Aorta (tissue), 5 donors: ENCODE results near the gene IL36G. TPM values are rescaled to one million over a fixed set of nuclear protein-coding genes. Genes with fewer than 3 reads are reported as not detected.

Source experiments
- ATAC-seq: fragments of 200-7000 bp; cut with Tn5 transposase; one replicate; pipeline ENCODE4 v1.9.1; 2022; ENCODE audit warnings: moderate library complexity; ENCODE audit not compliant: low FRiP score
- DNase-seq, 2 donors: peaks; one replicate each; pipeline ENCODE4 v3.0.0-alpha.2; 2020
- H3K27ac ChIP-seq, 2 donors: one replicate each; pipeline ENCODE4 v1.5.1; 2013; ENCODE audit warnings: low read length in 2 of 2, mild to moderate bottlenecking in 2 of 2, moderate library complexity in 2 of 2, control low read depth in 1 of 2, inconsistent platforms in 1 of 2, low read depth in 1 of 2
- H3K27me3 ChIP-seq, 2 donors: one replicate each; pipeline ENCODE4 v1.6.1; 2013; ENCODE audit warnings: control low read depth in 1 of 2, low read length in 1 of 2, mild to moderate bottlenecking in 1 of 2, moderate library complexity in 1 of 2; ENCODE audit not compliant: insufficient read depth in 2 of 2, control insufficient read depth in 1 of 2
- H3K36me3 ChIP-seq, 2 donors: one replicate each; pipeline ENCODE4 v1.6.1; 2013; ENCODE audit warnings: control low read depth in 1 of 2, low read length in 1 of 2, mild to moderate bottlenecking in 1 of 2; ENCODE audit not compliant: insufficient read depth in 2 of 2, control insufficient read depth in 1 of 2
- H3K4me1 ChIP-seq, 2 donors: one replicate each; pipeline ENCODE4 v1.6.1; 2013; ENCODE audit warnings: low read length in 2 of 2, control low read depth in 1 of 2, mild to moderate bottlenecking in 1 of 2, moderate library complexity in 1 of 2; ENCODE audit not compliant: insufficient read depth in 2 of 2, control insufficient read depth in 1 of 2
- H3K4me3 ChIP-seq, 2 donors: one replicate each; pipeline ENCODE4 v1.5.1; 2013; ENCODE audit warnings: low read length in 2 of 2, control low read depth in 1 of 2, mild to moderate bottlenecking in 1 of 2
- H3K9me3 ChIP-seq: one replicate; pipeline ENCODE4 v1.6.1; 2013; ENCODE audit warnings: mild to moderate bottlenecking, low read length; ENCODE audit not compliant: control insufficient read depth
- WGBS, 2 donors: extraction: QIAGEN DNeasy Blood & Tissue Kit; methylation state at CpG; one replicate each; pipeline ENCODE4 v1.1.7; 2013; 5-methylcytosine and 5-hydroxymethylcytosine counted together
- intact Hi-C, 2 donors: fragments of 100-400 bp; cut with DNase I; formaldehyde crosslinking; loops; one replicate each; pipeline versions ENCODE4 v1.14.2 to v1.15.0; 2022
- polyA plus RNA-seq, 2 donors: library from polyadenylated mRNA; stranded (reverse); fragments of 200-250 nt; gene quantifications; one replicate each; pipeline ENCODE4 v1.2.3, GENCODE V29; 2013
- total RNA-seq, 2 donors: library from RNA; stranded (reverse); fragmentation: NEBNext Ultra II Directional; extraction: Animal tissue kit (Norgen Biotek cat#: 25700); gene quantifications; one replicate each; pipeline ENCODE4 v1.2.1, GENCODE V29; 2021
- donor health status: healthy with polysubstance abuse.
- donor health status: Bipolar disorder and iron deficiency.
- donor health status: DM: no; HTN: no; CAD: no.
- donor health status: DM: no; HTN: no; CAD: no.
- donor health status: DM: yes; HTN: yes; CAD: no.

The IL36G gene
- total and polyA plus RNA-seq, 4 donors = not detected

DNA sequence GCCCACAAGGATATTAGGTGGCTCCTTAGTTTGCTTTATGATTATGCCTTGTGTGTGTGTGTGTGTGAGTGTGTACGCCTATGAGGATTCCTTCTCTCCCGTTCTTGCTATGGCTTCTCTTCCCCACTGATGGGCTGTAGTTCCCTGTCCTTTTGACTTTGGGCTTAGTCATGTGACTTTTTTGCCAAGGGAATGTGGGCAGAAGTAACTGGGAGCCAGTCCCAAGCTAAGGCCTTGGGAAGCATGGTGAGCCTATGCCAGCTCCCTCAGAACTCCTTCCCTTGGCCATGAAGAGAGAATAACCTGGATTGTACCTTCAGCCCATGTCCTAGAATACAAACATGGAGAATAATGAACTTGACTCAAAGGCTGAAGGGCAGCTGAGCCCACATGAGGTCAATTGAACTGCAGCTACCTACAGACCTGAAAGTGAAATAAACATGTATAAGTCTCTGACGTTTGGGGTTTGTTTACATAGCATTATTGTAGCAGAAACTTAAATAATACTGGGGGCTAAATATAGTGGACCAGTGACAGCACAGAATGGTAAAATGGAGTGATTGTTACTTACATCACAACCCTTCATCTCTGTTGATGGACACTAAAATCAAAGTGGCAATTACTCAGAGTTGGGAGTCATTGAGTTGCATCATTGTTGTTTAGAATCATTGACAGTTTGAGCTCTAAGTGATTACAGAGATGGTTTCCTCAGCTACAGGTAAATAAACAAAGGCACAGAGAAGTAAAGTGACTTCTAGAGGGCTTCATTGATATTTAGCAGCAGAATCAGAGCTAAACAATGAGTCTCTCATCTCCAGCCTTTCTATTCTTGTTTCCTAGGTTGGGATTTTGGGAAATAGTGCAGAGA lies 15.3 kb upstream of the IL36G start:
- ATAC-seq = no peak
- H3K4me1 ChIP-seq = no peaks in the 10 kb centered on the region
- H3K4me3 ChIP-seq = no peak overlapping the region
- intact Hi-C loops = no loop called here
- WGBS, 2 donors = 63 to 64% methylated on average over 3 of the region's 3 CpGs
- no peaks in the 10 kb centered on the region for H3K9me3 ChIP-seq
- no peak overlapping the region for H3K27ac ChIP-seq
- H3K36me3 ChIP-seq = no peaks in the 10 kb centered on the region
- DNase-seq = no peak
- no peaks in the 10 kb centered on the region for H3K27me3 ChIP-seq

DNA sequence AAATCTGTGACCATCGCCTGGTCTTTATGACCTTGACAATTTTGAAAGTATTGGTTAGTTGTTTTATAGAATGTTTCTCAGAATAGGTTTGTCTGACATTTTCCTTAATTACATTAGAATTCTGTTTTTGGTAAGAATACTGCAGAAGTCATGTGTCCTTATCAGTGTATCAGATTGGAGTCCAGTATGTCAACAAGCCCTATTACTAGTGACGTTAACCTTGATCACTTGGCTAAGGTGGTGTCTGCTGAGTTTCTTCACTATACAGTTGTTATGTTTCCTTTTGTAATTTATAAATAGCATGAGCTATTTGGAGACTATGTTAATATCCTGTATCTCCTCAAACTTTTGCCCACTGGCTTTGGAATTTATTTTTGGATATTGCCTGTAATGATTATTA lies 10.8 kb upstream of the IL36G start:
- H3K27ac ChIP-seq = no peak overlapping the region
- intact Hi-C loops = no loop called here
- H3K36me3 ChIP-seq = no peaks in the 10 kb centered on the region
- DNase-seq (no peak), ATAC-seq (no peak)
- peaks cover 3% of the 10 kb centered on the region for H3K9me3 ChIP-seq
- H3K27me3 ChIP-seq = peaks cover 0 to 3% of the 10 kb centered on the region in 2 donors
- H3K4me1 ChIP-seq = no peaks in the 10 kb centered on the region
- H3K4me3 ChIP-seq = no peak overlapping the region
- 55 to 66% methylated on average over 2 of the region's 2 CpGs for WGBS, 2 donors

DNA sequence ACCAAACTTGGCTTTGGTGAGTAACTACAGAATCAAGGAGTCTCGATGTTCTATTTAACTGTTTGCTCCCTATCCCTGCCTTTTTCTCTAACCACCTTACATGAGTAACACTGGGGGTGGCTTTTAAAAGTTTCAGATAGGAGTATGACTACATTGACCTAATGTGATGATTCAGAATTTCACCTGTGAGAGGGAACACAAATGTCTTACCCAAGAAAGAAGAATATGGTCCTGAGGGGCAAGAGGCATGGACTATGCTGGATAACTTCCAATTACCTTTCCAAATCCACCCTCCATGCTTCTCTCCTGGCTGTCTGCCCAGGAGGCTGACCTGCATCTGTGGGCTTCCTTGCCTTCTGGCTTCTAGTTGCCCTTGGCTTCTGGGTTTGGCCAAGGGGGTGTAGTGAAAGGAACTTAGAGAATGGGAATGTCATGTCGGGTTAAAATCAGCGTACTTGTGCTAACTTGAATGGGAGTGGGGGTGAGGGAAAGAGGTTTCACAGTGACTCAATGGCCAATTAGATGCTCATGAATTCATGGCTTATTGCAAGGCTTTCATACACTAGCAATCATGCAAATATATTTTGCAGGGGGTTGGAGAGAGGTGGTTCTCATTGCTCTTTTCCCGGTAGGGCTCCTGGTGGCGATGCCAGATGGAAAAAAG lies 5.3 kb upstream of the IL36G start:
- DNase-seq = no peak
- WGBS, 2 donors = 91 to 92% methylated on average over 5 of the region's 5 CpGs

DNA sequence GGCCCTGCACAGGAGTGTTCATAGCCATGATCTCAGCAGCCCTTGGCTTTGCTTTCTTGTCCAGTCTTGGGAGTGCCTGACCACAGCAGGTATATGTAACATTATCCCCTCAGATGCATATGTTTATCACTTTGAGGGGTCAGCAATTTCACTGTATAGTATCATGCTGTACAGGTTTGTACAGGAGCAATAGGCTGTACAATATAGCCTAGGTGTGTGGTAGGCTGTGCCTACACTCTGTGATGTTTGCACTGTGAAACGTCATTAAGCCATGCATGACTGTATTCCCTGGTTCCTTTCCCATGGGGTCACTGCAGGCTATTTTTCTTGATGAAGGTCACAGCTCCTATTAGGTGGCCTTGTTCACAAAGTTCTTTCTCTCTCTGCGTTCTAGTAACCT lies 4.7 kb upstream of the IL36G start:
- no peak overlapping the region for H3K27ac ChIP-seq
- peaks cover 0 to 3% of the 10 kb centered on the region in 2 donors for H3K27me3 ChIP-seq
- no peaks in the 10 kb centered on the region for H3K36me3 ChIP-seq
- intact Hi-C loops = no loop called here
- H3K9me3 ChIP-seq = peaks cover 4% of the 10 kb centered on the region
- WGBS, 2 donors = 18 to 50% methylated on average over 2 of the region's 2 CpGs
- no peak overlapping the region for H3K4me3 ChIP-seq
- H3K4me1 ChIP-seq = no peaks in the 10 kb centered on the region
- ATAC-seq = no peak
- DNase-seq = no peak

More for the DNA sequence above, 5.3 kb upstream of the IL36G start:
- Histone ChIP-seq H3K27me3 (peaks cover 0 to 3% of the 10 kb centered on the region in 2 donors), H3K4me3 (no peak overlapping the region), H3K27ac (no peak overlapping the region), H3K9me3 (peaks cover 4% of the 10 kb centered on the region), H3K4me1 (no peaks in the 10 kb centered on the region), H3K36me3 (no peaks in the 10 kb centered on the region)
- intact Hi-C loops = no loop called here
- no peak for ATAC-seq

DNA sequence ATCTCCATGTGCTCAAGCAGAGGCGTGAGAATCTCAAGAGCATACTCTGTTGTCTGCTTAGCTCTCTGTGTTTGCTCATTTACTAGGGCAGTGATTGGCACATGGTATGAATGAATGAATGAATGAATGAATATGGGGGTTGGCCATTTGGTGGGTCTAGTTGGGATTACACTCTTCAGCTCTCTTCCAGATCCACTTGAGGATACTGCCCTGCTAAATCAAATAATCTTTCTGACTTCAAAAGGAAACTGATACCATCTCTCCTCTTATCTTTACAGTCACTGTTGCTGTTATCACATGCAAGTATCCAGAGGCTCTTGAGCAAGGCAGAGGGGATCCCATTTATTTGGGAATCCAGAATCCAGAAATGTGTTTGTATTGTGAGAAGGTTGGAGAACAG lies 1.9 kb downstream of the IL36G start:
- intact Hi-C loops = no loop called here
- Histone ChIP-seq H3K27ac (no peak overlapping the region), H3K36me3 (no peaks in the 10 kb centered on the region), H3K9me3 (peaks cover 1% of the 10 kb centered on the region), H3K4me3 (no peak overlapping the region), H3K27me3 (no peaks in the 10 kb centered on the region), H3K4me1 (no peaks in the 10 kb centered on the region)
- ATAC-seq (no peak), DNase-seq (no peak)
- 93 to 95% methylated on average over 1 of the region's 1 CpG for WGBS, 2 donors

DNA sequence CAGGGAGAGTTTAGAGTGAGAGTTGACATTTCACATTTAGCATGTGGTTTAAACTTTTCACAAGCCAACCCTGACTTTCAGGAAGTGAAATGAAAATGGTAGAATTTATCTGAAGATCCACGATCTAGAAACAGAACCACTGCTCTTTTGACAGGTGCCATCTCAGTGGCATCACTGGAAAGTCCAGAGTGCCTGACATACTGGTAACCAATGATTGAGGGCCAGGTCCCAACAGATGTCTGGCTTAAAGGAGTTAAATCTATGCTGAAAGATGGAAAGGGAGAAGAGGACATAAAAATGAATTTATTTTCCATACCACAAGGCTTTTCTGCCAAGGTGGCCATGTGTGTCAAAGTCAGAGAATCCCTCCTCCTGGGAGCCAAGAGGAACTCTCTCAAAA lies 2.7 kb downstream of the IL36G start:
- WGBS, 2 donors = 57 to 65% methylated on average over 1 of the region's 1 CpG
- H3K4me1 ChIP-seq = no peaks in the 10 kb centered on the region
- DNase-seq (no peak), ATAC-seq (no peak)
- intact Hi-C loops = no loop called here
- H3K9me3 ChIP-seq = peaks cover 1% of the 10 kb centered on the region
- H3K36me3 ChIP-seq = no peaks in the 10 kb centered on the region
- no peaks in the 10 kb centered on the region for H3K27me3 ChIP-seq
- no peak overlapping the region for H3K4me3 ChIP-seq
- H3K27ac ChIP-seq = no peak overlapping the region

DNA sequence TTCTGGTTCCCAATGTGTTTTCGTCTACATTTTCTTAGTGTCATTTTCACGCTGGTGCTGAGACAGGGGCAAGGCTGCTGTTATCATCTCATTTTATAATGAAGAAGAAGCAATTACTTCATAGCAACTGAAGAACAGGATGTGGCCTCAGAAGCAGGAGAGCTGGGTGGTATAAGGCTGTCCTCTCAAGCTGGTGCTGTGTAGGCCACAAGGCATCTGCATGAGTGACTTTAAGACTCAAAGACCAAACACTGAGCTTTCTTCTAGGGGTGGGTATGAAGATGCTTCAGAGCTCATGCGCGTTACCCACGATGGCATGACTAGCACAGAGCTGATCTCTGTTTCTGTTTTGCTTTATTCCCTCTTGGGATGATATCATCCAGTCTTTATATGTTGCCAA lies 7.3 kb downstream of the IL36G start:
- ATAC-seq = no peak
- intact Hi-C loops = no loop called here

DNA sequence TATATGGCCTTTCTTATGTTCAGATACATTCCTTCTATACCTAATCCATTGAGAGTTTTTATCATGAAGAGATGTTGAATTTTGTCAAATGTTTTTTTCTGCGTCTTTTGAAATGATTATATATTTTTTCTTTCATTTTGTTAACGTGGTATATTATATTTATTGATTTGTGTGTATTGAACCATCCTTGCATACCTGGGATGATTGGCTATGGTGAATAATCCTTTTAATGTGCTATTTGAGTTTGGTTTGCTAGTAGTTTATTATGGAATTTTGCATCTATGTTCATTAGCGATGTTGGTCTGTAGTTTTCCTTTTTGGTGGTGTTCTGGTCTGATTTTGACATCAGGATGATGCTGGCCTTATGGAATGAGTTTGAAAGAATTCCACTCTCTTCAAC lies 11.8 kb downstream of the IL36G start:
- 70 to 71% methylated on average over 3 of the region's 3 CpGs for WGBS, 2 donors
- intact Hi-C loops = no loop called here
- Histone ChIP-seq H3K9me3 (peaks cover 3% of the 10 kb centered on the region), H3K4me3 (no peak overlapping the region), H3K27ac (no peak overlapping the region), H3K27me3 (no peaks in the 10 kb centered on the region), H3K4me1 (no peaks in the 10 kb centered on the region), H3K36me3 (no peaks in the 10 kb centered on the region)
- ATAC-seq = no peak
- DNase-seq = no peak

More for the DNA sequence above, 7.3 kb downstream of the IL36G start:
- H3K9me3 ChIP-seq = no peaks in the 10 kb centered on the region
- whole genome bisulfite sequencing, 2 donors = 83 to 95% methylated on average over 5 of the region's 5 CpGs
- no peak overlapping the region for H3K27ac ChIP-seq
- no peaks in the 10 kb centered on the region for H3K27me3 ChIP-seq
- no peak for DNase-seq
- H3K4me3 ChIP-seq = no peak overlapping the region
- no peaks in the 10 kb centered on the region for H3K36me3 ChIP-seq
- no peaks in the 10 kb centered on the region for H3K4me1 ChIP-seq

DNA sequence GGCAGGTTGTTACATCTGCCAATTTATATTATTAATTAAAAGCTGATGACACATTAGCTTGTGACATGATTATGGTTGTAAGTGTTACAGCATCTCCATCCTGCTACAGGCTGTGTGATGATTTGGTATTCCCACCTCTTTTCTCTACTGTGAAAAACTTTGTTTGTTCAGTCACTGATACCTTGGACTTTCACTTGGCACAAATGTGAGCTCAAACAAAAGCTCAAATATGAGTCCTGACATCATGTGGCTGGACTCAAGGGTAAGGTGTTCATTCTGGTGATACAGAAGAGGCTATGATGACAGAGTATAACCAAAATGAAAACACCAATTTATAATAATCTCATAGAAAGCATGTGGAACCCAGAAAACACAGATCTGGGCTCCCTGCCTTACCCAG lies 16.0 kb downstream of the IL36G start:
- H3K27me3 ChIP-seq = no peaks in the 10 kb centered on the region
- no peaks in the 10 kb centered on the region for H3K36me3 ChIP-seq
- H3K4me3 ChIP-seq = no peak overlapping the region
- intact Hi-C loops = no loop called here
- peaks cover 3% of the 10 kb centered on the region for H3K9me3 ChIP-seq
- DNase-seq (no peak), ATAC-seq (no peak)
- H3K4me1 ChIP-seq = no peaks in the 10 kb centered on the region
- no peak overlapping the region for H3K27ac ChIP-seq
